Hematopoietic multipotent progenitor cell treated with erythropoietin and hydrocortisone succinate and interleukin-3 and kit ligand, for 8 days (in vitro differentiated cells): ENCODE results near the gene DNER.
"Not testable (repeated sequence)": the region's sequence is repeated elsewhere in the genome, so short reads cannot be mapped to it uniquely, and the experiment has no call there.

ENCODE experiments used
- DNase-seq: peaks from one replicate; pipeline ENCODE4 v3.0.0-alpha.2; 2015

DNER gene

DNA sequence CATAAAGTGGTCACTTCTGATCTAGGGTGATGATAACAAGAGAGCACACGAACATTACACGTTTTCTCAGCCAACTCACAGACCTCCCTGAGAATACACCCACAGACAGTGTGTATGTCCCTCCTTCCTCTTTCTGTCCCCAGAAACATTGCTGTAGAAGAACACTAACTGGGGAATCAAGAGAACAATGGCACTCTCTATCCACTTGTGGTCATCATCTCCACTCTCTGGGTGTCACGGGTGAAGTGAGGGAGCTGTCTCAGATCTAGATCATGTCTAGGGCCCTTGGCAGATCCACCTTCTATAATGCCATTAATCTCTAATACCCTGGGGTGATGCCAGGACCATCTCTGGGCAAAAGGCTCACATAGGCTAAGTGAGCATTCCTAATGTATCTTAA, 97.9 kb downstream of the DNER start:
- DNase-seq: no peak

DNA sequence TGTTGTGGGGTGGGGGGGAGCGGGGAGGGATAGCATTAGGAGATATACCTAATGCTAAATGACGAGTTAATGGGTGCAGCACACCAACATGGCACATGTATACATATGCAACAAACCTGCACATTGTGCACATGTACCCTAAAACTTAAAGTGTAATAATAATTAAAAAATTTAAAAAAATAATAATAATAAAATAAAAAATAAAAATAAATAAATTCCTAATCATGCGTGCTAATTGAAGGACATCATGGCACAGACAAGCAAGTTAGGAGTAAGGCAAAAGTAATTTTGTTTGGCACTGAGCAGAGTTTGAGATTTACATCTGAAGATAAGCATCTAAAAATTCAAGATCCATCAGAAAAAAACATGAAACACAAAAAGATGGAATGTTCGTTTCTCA, 100.3 kb downstream of the DNER start:
- not testable (repeated sequence) for DNase-seq

DNA sequence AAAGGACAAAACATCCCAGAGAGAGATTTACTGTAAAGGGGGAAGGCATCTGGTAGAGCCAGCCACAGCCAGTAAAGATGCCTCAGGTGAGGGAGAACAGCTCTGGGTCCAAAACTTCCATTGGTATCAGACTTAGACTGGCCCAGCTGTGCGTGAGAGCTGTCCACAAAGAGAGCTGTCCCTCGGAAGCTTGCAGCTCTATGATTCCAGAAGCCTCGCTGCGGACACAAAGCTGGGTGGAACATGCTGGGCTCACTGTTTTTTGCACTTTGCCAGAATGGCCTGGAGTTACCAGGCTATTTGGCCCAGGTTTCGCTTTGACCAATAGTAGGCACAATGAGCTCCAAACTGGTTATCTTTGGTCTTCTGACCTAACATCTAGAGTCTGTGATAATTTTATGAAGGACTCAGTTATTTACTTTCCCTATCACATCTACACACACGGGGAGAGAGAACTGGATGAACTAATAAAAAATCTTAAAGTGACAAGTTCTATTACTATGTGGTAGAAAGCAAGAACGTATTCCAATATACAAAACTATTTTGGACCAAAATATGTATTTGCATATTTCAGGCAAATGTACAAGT, 101.9 kb downstream of the DNER start:
- no peak for DNase-seq

DNA sequence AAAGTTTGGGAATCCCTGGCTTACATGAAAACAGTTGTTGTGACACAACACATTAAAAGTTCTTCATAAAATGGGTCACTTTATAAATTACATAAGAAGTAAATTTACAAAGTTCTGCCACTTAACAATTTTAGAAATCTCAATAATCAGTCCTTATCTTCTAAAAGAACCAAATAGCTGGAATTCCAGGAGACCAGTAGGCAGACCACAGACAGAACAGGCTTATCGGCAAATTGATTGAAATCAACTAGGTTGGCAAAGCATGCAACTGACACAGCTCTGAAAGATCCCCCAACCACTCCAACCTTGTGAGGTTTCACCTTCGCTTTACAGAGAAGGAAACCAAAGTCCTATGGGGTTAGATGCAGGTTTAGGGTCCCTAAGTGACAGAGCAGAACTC, 103.0 kb downstream of the DNER start:
- DNase-seq: no peak

DNA sequence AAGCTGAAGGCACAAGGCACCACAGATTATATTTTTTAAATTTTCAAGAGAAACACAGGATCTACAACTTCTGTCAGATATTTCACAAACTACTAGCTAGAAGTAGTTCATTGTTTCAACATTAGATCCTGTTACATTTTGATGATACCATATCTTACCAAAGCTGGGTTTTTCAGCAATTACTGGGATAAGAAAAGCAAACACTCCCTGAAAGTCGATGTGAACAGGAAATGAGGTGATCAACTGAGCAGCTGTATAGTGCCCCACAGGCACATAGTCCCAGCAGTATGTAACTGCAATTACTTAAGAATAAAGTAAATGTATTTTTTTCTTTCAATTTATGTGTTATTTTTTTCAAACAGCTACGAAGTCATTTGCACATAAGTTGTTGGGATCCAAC, 103.5 kb downstream of the DNER start:
- no peak for DNase-seq

DNA sequence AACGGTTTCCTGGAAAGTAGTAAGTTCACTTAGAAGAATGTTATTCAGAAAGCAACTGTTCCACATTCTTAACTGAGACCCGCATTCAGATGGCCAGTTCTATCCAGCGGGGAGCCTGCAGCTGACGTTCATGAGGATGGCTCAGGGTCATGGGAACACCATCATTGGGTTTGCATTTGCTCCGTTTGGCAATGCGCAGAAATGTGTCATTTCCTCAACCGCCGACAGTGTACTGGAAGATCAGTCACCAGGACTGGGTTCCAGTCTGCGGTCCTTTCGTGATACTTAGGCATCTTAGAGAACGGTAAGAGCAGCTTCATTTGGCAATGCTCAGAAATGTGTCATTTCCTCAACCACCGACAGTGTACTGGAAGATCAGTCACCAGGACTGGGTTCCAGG, 104.0 kb downstream of the DNER start:
- no peak for DNase-seq

DNA sequence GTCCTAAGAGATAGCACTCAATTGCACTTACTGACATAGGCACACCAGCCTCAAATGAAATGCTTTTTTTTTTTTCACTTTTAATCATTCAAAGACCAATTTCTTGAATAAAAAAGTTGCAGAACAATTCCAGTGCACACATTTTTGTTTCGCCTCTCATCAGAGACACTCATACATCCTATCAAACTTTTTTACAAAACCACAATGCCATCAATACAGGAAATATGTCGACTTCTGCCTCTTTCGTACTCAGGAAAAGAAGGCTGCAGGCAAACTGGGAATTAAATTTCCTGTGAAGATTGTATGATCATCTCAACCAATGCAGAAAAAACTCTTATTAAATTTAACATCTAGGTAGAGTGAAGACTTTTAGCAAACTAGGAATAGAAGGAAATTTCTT, 112.4 kb downstream of the DNER start:
- DNase-seq: no peak

DNA sequence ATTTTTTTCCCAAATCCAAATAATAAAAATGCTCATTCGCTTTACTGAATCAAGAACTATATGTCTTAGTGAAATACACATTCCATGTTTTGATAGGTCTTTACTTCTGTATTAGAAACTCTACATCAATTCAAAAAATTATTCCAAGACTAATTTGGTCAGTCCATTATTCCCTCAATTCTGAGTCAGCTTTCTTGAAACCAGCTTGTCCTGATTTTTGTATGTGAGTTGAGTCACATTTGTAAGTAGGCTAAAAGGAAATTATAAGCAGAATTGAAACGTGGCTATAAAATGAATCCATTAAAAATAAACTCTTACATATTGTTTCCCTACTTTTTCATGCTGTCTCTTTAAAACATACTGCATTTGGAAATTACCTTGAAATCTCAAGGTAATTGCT, 113.0 kb downstream of the DNER start:
- no peak for DNase-seq

DNA sequence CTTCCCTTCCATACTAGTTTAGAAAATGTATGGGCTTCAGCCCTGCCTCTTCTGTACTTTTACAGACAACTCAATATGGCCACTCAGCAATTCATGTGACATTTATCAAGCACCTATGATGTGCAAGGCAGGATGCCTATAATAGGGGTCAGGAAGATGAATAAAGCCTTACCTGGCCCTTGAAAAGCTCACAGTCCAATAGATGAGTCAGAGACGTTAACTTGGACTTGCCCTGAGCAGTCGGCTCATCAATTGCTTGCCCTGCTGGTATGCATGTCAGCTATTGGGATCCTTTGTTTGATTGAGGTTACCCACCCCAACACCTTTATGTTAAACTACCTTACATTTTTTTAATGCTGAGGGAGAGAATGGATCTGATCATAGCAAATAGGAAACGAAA, 116.1 kb downstream of the DNER start:
- no peak for DNase-seq

DNA sequence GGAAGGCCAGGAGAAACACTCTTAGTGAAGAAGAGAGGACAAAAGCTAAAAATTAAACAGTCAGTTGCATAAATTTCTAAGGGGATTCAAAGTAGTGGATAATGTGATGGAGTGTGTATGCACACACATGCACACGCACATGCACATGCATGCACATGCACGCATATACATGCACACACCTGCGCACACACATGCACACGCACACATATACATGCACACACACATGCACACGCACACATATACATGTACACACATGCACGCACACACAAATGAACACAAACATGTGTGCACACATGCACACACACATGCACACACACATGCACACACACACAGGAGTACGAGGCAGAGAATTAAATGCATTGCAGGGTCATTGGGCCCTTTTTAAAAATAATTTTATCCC, 117.6 kb downstream of the DNER start:
- no peak for DNase-seq

DNA sequence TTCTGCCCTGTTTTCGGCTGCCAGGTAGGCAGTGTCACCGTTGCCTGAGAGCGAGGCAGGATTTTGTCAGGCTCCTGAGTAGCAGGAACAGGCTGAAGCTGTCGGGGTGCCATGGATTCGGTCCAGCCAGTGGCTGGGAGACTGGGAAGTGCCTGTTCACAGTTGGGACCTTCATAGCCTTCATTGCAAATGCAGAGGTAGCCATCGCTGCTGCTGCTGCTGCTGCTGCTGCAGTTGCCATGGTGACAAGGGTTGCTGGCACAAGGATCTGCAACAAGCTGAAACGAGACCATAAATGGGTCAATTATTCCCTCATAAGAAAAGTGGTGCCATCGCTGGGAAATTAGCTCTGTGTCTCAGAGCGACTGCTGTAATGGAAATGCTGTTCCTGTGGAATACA, 122.7 kb downstream of the DNER start:
- DNase-seq: no peak

DNA sequence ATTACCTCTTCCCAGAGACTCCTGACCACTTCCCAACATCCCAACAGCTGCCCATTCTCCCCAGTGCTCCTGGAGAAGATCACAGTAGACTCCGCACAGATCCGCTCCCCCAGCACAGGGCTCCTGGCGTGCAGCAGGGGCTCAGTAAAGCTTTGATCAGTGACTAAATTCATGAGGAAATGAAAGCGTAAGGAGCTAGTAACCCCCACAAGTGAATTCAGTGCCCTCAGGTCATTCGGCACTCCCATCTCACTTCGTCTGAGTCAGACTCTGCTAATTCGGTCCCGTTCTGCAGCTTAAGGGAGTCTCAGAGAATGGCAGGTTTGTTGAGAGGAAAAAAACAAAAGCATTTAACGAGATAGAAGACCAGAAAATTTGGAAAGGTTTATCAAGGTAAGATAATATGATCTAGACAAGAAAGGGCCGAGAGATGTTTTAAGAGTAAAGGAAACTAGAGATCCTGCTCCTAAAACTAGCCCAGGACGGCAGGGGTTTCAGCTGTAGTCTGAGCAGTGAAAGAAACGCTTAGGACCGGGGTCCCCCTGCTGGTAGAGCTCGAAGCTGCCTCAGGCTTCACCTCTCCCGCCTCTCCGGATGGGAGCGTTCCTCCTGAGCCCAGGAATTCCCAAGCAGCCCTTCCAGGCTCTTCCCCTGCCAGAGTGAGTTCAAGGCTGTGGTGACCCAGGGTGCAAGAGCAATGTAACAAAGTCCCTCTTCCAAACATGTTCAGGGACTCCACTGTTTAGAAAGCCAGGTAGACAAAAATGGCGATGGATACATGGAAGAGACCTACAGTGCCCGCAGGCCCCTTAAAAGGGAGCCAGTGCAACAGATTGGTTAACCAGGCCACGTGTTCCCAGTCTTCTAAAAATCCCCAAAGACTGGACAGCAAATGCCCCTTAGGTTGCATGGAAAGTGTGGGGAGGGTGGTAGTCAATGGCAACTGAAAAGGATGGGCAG, 127.3 kb downstream of the DNER start:
- DNase-seq: peak; percentile 47

DNA sequence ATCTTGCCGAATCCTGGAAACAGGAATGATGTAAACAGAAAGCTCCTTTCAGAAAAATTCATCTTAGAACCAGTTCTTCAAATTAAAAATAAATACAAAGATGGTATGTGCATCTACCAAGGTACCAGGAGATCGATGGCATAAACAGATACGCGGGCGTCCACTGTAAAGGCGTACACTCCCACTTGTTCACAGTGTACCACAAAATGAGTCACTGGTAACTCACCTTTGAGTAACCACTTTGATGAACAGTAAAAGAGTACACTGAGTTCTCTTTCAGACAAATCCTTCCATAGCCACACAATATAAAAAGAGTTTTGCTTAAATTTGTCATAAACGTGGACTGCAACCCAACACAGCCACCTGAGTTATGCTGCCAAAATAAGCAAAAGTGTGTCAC, 128.3 kb downstream of the DNER start:
- DNase-seq: no peak

DNA sequence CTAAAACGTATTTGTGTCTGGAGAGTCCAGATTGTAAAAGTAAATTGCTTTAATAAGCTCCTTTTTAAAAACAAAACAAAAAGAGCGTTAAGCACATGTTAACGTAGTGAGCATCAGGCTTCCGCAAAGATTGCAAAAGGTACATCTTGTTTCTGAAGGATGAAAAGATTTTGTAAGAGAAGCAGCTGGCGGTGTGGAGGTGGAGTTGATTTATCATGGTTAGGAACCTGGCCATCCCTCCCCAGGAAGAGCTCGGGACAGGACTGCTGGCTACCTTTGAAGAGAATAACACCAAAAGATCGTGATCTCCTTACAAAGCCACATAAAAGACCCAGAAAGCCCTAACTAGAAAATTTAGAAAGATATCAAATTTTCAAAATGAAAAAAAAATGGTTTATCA, 132.2 kb downstream of the DNER start:
- no peak for DNase-seq

DNA sequence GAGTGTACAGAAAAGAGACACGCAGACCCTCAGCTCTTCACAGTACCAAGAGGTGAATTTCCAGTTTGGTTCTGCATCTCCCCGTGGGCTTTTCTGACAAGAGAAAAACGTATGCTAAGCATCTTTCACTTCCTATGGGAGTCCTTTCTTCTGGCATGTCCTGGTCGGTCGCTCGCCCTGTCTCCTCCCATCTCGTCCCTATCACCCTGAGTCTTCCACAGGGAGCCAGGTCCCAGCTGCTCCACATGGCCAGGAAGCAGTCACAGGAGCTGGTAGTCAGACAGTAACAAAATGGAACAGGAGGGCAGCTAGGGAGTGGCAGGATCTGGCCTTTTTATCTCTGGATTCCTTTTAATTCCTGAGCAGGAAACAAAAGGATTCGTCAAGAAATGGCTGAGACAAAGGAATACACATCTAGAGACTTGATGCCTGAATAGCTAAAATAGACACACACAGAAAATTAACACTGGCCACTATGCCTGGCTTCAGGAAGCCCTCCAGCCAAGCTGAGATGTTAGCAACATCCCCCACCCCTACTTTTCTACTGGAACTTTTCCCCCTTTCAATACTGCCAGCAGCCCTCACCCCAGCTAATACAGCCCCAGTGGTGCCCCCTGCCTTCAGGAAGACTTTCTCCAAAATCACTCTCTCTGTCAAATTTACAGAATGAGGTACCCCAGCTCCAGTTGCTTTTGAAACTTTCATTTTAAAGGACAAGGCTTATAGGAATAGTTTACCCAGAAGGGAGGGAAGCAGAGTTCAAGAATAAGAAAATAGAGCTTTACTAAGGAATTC, 136.1 kb downstream of the DNER start:
- DNase-seq: no peak

DNA sequence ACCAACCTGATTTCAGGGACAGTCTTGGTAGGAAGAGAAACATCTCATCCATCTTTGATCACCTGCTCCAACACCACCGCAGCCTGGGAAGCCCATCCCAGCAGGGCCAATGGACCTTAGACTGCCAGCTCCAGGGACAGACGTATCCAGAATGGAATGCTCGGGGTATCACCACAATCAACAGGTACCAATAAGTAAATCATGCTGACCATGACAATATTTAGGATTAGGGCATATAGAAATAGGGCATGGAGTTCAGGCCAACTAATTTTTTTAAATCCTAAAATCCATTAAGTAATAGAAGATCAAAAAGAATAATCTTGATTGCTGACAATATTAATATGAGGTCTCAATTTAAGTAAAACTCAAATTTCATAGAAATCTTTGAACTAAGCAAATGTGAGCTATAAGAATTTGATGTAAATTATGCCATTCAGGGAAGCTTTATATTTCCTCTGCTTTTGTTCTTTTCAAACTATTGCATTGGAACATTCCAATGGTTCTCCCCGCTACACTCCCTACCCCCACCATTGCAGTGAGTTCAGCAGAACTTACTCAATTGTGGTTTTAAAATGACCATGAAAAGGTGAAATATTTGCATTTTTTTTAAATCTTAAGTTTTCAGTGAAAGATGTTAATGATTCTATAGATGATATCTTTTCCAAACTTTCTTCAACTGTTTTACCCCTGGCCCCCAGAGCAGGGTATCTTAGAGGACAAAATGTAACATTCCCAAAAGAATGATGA, 138.6 kb downstream of the DNER start:
- no peak for DNase-seq

DNA sequence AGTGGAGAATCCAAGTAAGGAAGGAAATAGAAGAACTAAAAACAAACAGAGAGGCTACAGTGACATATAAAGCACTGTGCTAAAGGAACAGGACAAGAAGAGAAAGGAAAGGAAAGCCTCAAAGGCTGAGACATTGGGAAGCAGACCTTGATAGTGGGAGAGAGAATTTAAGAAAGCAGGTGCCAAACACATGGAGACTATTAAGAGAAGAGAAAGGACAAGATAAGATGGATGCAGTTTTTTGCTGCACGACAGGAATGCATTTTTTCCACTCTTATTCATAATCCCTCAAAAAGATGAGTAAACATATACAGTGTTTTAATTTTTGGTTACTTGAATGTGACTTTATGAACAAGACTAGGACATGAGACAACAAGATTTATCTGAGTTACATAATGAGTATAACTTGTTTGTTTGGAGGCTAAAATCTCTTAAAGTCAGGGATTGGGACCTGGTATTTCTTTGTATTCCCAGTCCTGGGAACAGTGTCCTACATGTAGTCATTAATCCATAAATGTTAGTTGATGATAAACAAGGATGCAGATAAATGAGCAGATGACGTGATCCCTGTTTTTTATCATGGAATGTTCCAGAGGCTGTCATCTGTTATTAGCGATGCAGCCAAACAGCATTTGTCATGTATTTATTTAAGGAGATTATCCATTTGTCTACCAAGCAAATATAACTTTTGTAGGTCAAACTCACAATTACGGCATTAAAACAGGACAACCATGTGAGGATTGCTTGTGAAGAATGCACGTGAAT, 141.7 kb downstream of the DNER start:
- no peak for DNase-seq

DNA sequence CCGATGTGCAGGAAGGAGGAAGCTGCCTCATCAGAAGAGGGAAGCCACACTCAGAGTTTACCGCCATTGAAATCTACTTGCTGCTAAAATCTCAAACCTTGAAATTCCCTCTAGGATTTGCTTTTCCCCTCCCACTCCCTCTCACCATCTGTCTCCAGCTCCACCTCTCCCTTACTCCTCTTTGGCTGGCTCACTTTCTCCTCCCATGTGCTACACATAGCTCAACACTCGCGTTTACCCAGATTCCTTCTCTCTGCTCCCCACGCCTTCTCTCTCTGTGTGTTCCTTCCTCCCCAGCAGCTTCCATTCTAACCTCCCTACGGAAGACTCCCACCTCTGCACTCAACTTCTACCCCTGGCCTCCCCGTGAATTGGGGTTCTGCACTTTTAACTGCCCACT, 143.1 kb downstream of the DNER start:
- no peak for DNase-seq

DNA sequence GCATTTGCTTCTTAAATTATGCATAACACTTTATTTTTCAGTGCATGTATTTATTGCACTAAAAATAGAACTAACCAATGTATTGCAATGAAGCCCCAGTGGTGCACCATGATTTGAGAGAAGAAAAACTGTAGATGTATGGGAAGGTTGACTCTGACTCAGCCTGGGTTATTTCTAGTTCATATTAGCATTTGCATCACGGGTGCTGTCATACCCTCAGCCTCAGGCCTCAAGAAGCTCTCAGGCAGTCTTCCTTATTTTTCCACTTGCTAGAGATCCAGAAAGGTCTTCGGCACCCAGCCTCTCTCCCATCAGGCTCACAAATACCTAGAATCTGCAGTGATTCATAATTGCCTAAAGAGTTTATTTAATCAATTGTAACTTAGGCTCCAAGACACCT, 148.0 kb downstream of the DNER start:
- no peak for DNase-seq

DNA sequence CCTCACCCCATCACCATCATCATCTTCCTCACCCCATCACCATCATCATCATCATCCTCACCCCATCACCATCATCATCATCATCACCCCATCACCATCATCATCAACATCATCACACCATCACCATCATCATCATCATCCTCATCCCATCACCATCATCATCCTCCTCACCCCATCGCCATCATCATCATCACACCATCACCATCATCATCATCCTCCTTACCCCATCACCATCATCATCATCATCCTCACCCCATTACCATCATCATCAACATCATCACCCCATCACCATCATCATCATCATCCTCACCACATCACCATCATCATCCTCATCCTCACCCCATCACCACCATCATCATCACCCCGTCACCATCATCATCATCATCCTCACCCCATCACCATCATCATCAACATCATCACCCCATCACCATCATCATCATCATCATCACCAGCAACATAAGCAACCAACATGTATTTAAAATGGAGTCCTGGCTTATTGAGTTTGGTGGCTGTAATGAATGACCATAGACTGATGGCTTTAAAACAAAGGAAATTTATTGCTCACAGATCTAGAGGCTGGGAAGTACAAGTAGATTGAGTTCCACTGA, 150.0 kb downstream of the DNER start:
- DNase-seq: no peak

DNA sequence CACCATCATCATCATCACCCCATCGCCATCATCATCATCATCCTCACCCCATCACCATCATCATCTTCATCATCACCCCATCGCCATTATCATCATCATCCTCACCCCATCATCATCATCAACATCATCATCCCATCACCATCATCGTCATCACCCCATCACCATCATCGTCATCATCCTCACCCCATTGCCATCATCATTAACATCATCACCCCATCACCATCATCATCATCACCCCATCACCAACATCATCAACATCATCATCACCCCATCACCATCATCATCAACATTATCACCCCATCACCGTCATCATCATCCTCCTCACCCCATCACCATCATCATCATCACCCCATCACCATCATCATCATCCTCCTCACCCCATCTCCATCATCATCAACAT, 151.0 kb downstream of the DNER start:
- DNase-seq: no peak
